Epithelial cell of proximal tubule (primary cell): ENCODE data around the gene TMEM86A. TPM values are rescaled to one million over a fixed set of nuclear protein-coding genes. Genes with fewer than 3 reads are reported as not detected.

Experiments
- DNase-seq: peaks from one replicate; pipeline ENCODE4 v3.0.0-alpha.2; 2011; ENCODE audit warnings: low read depth
- H3K4me3 ChIP-seq: 2 replicates; pipeline ENCODE4 v1.5.1; 2011; ENCODE audit warnings: low read depth, mild to moderate bottlenecking, low read length
- CTCF ChIP-seq: conservative IDR thresholded peaks from 2 replicates; pipeline ENCODE4 v1.5.1; 2012; ENCODE audit warnings: low read depth, mild to moderate bottlenecking, low read length
- total RNA-seq: library from RNA; depleted of rRNA; stranded (reverse); fragments of >200 nt; gene quantifications from 2 replicates; pipeline ENCODE4 v1.2.3, GENCODE V29; 2015

Gene TMEM86A
- total RNA-seq, 1 donor from 2014 or later: 0.92 TPM

- no peak overlapping the region for H3K4me3 ChIP-seq
- DNase-seq: no peak
- TF ChIP-seq CTCF: peak; percentile 99
These were observed 33.6 kb downstream of the TMEM86A start for GRCh38 chr11:18731949-18732821.

GRCh38 chr11:18733202-18733601, 34.6 kb downstream of the TMEM86A start:
- H3K4me3 ChIP-seq: no peak overlapping the region
- no peak for DNase-seq

GRCh38 chr11:18736590-18737148, 38.1 kb downstream of the TMEM86A start:
- no peak overlapping the region for H3K4me3 ChIP-seq
- TF ChIP-seq CTCF: peak; percentile 7
- DNase-seq: no peak

More at GRCh38 chr11:18733202-18733601, 34.6 kb downstream of the TMEM86A start:
- no peak for TF ChIP-seq CTCF

GRCh38 chr11:18737642-18738041, 39.1 kb downstream of the TMEM86A start:
- no peak for TF ChIP-seq CTCF
- H3K4me3 ChIP-seq: no peak overlapping the region
- DNase-seq: no peak

GRCh38 chr11:18739685-18740084, 41.1 kb downstream of the TMEM86A start:
- TF ChIP-seq CTCF: no peak
- no peak overlapping the region for H3K4me3 ChIP-seq
- no peak for DNase-seq

- no peak for DNase-seq
- H3K4me3 ChIP-seq: no peak overlapping the region
- TF ChIP-seq CTCF: no peak
These were observed 43.2 kb downstream of the TMEM86A start for GRCh38 chr11:18741783-18742182.
